GM23338 (cell line): ENCODE results near the gene NCOA1. TPM values are rescaled to one million over a fixed set of nuclear protein-coding genes. Genes with fewer than 3 reads are reported as not detected.

Experiments used
- CREB1 ChIP-seq: fragments of 250-450 bp; sonication (Bioruptor Pico); IDR thresholded peaks from 2 replicates; pipeline ENCODE4 v1.5.0; 2020; ENCODE audit warnings: low read depth, mild to moderate bottlenecking, moderate library complexity
- EZH2 ChIP-seq: fragments of 200-600 bp; sonication (generic); IDR thresholded peaks from one replicate; pipeline ENCODE4 v1.8.0; 2017; ENCODE audit warnings: antibody characterized with exemption, mild to moderate bottlenecking, low read depth; ENCODE audit not compliant: unreplicated experiment
- NANOG ChIP-seq: IDR thresholded peaks from 2 replicates; pipeline ENCODE4 v1.6.1; 2016; ENCODE audit warnings: antibody characterized with exemption, borderline replicate concordance
- POLR2AphosphoS5 ChIP-seq: IDR thresholded peaks from 2 replicates; pipeline ENCODE4 v1.6.1; 2016; ENCODE audit warnings: antibody characterized with exemption, low read depth
- ZNF114 ChIP-seq: fragments of 250-450 bp; sonication (Bioruptor Pico); IDR thresholded peaks from 2 replicates; pipeline ENCODE4 v1.5.0; 2020; ENCODE audit warnings: mild to moderate bottlenecking, moderate library complexity
- polyA plus RNA-seq: library from polyadenylated mRNA; unstranded; fragments of >200 nt; fragmentation: Nextera tagmentation; extraction: Ambion mirVana; gene quantifications from 2 replicates; pipeline ENCODE4 v1.2.1, GENCODE V29; 2016
- total RNA-seq: library from RNA; depleted of rRNA; stranded (reverse); fragments of >200 nt; shearing (Covaris generic); gene quantifications from 2 replicates; pipeline ENCODE4 v1.2.3, GENCODE V29; 2014
- TF ChIP-seq, protein P1 (sequence below): fragments of 250-450 bp; sonication (Bioruptor Pico); IDR thresholded peaks from 2 replicates; pipeline ENCODE4 v1.5.0; 2020; ENCODE audit warnings: mild to moderate bottlenecking, moderate library complexity
- TF ChIP-seq, protein P2 (sequence below), 2 experiments: fragments of 200-600 bp in 1 of 2; sonication (generic) in 1 of 2; conservative IDR thresholded peaks; 2 replicates each; pipeline versions ENCODE4 v1.5.1 to v1.6.1; 2016 to 2017; ENCODE audit warnings: antibody characterized with exemption in 2 of 2, low read depth in 2 of 2, mild to moderate bottlenecking in 2 of 2, moderate library complexity in 1 of 2
- TF ChIP-seq, protein P3 (sequence below): IDR thresholded peaks from 2 replicates; pipeline ENCODE4 v1.6.1; 2016; ENCODE audit warnings: antibody characterized with exemption

NCOA1 gene
- total and polyA plus RNA-seq, 2 experiments from 2014 or later, result 7.1 to 15.1 TPM

DNA sequence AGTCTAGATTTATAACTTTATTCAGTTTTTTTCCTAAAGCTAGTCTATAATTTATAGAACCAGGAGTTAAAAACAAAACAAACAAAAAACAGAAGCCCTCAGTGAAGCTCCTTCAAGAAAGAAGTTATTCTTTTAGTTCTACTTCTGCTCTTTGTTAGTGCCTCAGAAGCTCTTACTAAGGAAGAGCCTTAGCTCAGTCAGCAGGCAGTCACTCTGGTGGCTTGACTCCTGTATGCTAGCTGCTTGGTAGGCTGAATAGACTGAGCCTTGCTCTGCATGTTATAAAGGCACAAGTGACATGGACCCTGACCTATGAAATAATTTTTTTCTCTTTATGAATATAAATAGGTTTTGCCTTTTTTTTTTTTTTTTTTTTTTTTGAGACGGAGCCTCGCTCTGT lies 24.8 kb downstream of the NCOA1 start (continued):
- TF ChIP-seq, protein P1, sequence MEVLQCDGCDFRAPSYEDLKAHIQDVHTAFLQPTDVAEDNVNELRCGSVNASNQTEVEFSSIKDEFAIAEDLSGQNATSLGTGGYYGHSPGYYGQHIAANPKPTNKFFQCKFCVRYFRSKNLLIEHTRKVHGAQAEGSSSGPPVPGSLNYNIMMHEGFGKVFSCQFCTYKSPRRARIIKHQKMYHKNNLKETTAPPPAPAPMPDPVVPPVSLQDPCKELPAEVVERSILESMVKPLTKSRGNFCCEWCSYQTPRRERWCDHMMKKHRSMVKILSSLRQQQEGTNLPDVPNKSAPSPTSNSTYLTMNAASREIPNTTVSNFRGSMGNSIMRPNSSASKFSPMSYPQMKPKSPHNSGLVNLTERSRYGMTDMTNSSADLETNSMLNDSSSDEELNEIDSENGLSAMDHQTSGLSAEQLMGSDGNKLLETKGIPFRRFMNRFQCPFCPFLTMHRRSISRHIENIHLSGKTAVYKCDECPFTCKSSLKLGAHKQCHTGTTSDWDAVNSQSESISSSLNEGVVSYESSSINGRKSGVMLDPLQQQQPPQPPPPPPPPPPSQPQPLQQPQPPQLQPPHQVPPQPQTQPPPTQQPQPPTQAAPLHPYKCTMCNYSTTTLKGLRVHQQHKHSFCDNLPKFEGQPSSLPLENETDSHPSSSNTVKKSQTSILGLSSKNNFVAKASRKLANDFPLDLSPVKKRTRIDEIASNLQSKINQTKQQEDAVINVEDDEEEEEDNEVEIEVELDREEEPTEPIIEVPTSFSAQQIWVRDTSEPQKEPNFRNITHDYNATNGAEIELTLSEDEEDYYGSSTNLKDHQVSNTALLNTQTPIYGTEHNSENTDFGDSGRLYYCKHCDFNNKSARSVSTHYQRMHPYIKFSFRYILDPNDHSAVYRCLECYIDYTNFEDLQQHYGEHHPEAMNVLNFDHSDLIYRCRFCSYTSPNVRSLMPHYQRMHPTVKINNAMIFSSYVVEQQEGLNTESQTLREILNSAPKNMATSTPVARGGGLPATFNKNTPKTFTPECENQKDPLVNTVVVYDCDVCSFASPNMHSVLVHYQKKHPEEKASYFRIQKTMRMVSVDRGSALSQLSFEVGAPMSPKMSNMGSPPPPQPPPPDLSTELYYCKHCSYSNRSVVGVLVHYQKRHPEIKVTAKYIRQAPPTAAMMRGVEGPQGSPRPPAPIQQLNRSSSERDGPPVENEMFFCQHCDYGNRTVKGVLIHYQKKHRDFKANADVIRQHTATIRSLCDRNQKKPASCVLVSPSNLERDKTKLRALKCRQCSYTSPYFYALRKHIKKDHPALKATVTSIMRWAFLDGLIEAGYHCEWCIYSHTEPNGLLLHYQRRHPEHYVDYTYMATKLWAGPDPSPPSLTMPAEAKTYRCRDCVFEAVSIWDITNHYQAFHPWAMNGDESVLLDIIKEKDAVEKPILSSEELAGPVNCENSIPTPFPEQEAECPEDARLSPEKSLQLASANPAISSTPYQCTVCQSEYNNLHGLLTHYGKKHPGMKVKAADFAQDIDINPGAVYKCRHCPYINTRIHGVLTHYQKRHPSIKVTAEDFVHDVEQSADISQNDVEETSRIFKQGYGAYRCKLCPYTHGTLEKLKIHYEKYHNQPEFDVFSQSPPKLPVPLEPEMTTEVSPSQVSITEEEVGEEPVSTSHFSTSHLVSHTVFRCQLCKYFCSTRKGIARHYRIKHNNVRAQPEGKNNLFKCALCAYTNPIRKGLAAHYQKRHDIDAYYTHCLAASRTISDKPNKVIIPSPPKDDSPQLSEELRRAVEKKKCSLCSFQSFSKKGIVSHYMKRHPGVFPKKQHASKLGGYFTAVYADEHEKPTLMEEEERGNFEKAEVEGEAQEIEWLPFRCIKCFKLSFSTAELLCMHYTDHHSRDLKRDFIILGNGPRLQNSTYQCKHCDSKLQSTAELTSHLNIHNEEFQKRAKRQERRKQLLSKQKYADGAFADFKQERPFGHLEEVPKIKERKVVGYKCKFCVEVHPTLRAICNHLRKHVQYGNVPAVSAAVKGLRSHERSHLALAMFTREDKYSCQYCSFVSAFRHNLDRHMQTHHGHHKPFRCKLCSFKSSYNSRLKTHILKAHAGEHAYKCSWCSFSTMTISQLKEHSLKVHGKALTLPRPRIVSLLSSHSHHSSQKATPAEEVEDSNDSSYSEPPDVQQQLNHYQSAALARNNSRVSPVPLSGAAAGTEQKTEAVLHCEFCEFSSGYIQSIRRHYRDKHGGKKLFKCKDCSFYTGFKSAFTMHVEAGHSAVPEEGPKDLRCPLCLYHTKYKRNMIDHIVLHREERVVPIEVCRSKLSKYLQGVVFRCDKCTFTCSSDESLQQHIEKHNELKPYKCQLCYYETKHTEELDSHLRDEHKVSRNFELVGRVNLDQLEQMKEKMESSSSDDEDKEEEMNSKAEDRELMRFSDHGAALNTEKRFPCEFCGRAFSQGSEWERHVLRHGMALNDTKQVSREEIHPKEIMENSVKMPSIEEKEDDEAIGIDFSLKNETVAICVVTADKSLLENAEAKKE, result no peak
- TF ChIP-seq, protein P2, sequence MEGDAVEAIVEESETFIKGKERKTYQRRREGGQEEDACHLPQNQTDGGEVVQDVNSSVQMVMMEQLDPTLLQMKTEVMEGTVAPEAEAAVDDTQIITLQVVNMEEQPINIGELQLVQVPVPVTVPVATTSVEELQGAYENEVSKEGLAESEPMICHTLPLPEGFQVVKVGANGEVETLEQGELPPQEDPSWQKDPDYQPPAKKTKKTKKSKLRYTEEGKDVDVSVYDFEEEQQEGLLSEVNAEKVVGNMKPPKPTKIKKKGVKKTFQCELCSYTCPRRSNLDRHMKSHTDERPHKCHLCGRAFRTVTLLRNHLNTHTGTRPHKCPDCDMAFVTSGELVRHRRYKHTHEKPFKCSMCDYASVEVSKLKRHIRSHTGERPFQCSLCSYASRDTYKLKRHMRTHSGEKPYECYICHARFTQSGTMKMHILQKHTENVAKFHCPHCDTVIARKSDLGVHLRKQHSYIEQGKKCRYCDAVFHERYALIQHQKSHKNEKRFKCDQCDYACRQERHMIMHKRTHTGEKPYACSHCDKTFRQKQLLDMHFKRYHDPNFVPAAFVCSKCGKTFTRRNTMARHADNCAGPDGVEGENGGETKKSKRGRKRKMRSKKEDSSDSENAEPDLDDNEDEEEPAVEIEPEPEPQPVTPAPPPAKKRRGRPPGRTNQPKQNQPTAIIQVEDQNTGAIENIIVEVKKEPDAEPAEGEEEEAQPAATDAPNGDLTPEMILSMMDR (conservative IDR thresholded peaks at IDR 0.05; ENCODE audit: low read depth in 2 of 2), result no peak
- TF ChIP-seq NANOG (no peak), CREB1 (CRISPR knock-in tag) (no peak), EZH2 (no peak), ZNF114 (CRISPR knock-in tag) (no peak), POLR2AphosphoS5 (no peak)
- TF ChIP-seq, protein P3, sequence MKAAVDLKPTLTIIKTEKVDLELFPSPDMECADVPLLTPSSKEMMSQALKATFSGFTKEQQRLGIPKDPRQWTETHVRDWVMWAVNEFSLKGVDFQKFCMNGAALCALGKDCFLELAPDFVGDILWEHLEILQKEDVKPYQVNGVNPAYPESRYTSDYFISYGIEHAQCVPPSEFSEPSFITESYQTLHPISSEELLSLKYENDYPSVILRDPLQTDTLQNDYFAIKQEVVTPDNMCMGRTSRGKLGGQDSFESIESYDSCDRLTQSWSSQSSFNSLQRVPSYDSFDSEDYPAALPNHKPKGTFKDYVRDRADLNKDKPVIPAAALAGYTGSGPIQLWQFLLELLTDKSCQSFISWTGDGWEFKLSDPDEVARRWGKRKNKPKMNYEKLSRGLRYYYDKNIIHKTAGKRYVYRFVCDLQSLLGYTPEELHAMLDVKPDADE, result no peak
